ENCODE results near the gene SEC16A. TPM values are rescaled to one million over a fixed set of nuclear protein-coding genes. Genes with fewer than 3 reads are reported as not detected.

The SEC16A gene
- polyA plus RNA-seq: 10 to 100 TPM; 23.1 to 34.9 (median 30.9) TPM

- WGBS, 3 donors: 1 to 2% (median 1%) methylated on average over 75 to 109 of the region's 109 CpGs
- peak within 1 kb of the TSS; percentile 94 for H3K27ac ChIP-seq (ENCODE audit: low read depth, low read length)
Measured at GRCh38 chr9:136482793-136483588, at the start of gene SEC16A. SEC16A (minus strand) TSS chr9:136483040; CDS start chr9:136477615, 5,425 bp downstream.

DNA sequence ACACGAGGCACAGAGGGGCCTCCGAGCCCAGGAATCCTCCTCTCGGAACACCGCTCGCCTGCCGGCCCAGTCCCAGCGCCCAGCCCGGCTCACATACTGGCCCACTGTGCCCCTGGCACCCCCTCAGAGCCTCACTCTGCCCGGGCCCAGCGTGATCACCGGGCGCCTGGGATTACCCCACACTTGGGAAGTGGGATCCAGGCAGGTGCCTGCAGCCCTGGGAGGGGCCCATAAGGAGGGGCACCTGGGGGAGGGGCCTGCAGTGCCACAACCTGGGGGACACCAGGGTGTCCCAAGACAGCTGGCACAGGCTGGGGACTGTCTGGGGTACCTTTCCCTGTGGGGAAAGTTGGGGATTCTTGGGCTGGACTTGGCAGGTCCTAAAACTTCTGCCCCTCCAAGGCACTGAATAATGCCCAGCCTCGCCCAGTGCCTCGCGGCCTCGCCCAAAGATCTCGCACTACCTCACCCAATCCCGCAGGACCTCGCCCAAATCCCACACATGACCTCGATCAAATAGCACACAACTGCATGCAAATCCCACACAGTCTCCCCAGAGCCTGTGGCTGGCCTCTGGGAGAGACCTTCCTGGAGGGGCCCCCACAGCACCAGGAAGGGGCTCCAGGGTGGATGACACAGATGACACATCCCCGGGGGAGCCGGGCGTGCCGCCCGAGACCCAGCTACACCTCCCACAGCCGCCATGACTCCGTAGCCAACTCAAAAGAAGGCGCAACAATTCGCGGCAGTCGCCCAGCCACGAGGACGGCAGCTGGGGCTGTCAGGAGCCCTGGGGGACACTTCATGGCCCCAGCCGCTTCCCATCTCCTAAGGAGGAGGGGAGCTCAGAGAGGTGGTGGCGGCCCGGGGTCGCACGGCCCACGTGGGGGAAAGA lies 49.3 kb upstream of the SEC16A start:
- no peak overlapping the region for H3K27ac ChIP-seq (ENCODE audit: low read depth, low read length)
- WGBS, 3 donors: 57 to 80% (median 62%) methylated on average over 38 to 39 of the region's 39 CpGs

- no peak overlapping the region for H3K27ac ChIP-seq (ENCODE audit: low read depth, low read length)
Measured at GRCh38 chr9:136531186-136531903, 48.5 kb upstream of the SEC16A start.

DNA sequence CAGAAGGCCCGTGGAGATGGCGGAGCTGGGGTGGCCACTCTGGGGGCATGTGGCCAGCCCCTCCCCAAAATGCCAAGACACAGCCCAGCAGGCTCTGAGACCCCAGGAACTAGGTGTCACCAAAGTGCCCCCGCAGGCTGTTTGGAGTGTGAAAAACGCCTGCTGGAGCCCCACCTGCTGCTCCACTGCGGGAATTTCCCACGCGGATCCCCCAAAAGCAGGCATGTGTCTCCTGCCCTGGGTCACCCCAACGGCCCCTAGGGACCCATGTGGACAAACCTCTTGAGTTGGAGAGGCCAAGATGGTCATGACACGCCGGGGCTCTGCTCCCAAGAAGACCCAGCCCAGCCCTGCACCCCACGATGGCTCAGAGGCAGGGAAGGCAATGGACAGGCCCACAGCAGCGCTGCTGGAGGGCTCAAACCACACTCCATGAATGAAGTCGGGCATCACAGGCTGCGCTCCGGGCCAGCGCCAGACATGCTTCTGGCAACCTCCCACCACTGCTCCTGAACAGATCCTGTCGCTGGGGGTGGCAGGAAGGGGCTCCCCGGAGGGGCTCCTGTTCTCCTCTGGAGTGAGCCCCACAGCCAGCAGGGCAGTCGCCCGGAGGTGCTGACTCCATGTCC lies 47.7 kb upstream of the SEC16A start:
- WGBS, 3 donors: 38 to 62% (median 41%) methylated on average over 20 of the region's 20 CpGs
- H3K27ac ChIP-seq (ENCODE audit: low read depth, low read length): no peak overlapping the region

More at GRCh38 chr9:136531186-136531903, 48.5 kb upstream of the SEC16A start:
- 59 to 83% (median 64%) methylated on average over 36 to 37 of the region's 37 CpGs for WGBS, 3 donors

DNA sequence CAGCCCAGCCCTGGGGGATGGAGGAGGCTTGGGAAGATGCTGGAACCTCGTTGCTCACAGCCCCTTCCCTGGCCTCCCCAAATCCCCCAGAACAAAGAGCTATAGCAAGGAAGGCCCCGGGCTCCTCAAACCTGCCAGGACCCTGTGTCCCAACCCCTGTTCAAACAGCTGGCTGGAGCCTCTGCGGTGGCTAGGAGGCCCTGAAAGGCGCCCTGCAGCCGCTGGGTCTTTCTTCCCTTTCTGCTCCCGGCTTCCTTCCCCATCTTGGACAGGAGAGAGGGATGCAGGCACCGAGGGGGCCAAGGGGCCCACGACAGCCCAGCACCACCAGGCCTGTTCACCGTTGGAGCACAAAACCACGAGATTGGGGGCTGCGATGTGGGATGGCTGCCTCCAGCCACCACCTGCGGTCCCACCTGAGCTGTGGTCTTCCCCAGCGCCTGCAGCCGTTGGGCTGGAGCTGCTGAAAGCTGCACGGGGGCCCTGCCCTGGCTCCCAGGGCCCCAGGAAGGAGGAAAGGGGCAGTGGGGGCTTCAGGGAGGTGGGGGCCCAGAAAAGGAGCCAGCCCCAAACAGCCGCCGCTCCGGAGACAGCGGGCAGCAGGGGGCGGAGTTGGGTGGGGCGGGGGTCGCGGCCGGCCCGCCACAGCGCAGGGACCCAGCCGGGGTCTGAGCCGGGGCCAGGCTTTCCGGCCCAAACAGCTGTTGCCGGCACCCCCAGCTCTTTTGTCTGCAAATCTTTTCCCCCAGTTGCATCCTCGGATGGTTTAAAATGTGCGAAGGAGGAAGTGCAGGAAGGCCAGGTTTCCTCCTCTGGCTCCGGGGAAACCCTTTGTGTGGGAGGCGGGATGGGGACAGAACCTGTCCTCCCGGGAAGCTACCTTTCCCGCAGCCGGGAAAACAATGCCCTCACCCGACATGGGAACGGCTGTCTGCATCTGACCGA lies 46.9 kb upstream of the SEC16A start:
- H3K27ac ChIP-seq (ENCODE audit: low read depth, low read length): no peak overlapping the region
- WGBS, 3 donors: 39 to 70% (median 43%) methylated on average over 38 to 40 of the region's 40 CpGs

DNA sequence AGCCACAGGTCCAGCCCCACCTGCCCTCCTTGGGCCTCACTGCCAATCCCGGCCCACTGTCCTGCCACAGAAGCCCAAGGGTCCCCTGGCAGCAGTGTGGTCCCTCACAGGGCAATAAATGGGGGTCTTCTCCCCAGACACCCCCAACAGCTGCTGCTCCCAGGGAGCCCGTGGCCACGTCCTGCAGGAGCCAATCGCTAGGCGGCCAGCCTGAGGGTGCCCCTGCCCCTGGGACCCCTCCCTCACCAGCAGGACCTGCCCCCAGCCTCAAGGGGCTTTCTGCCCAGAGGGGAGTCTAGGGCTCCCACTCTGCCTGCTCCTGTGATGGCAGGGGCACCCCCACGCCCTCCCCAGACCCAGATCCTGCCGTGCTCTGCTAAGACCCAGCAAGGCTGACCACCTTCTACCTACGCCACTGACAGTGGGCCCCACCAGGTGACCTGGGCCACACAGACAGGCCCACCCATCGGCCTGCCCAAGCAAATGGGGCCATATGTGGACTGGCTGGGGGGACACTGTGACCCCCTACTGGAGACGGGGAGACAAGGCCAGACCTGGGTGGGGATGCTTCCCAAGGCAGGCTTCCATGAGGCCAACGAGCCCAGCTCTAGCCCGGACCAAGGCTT lies 46.0 kb upstream of the SEC16A start:
- H3K27ac ChIP-seq (ENCODE audit: low read depth, low read length): no peak overlapping the region
- WGBS, 3 donors: 81 to 87% (median 84%) methylated on average over 12 of the region's 12 CpGs

GRCh38 chr9:136527721-136528710 lies 45.2 kb upstream of the SEC16A start:
- no peak overlapping the region for H3K27ac ChIP-seq (ENCODE audit: low read depth, low read length)
- 53 to 65% (median 56%) methylated on average over 30 to 34 of the region's 34 CpGs for WGBS, 3 donors

GRCh38 chr9:136527131-136527530 lies 44.3 kb upstream of the SEC16A start:
- WGBS, 3 donors: 80 to 89% (median 82%) methylated on average over 20 of the region's 20 CpGs
- H3K27ac ChIP-seq (ENCODE audit: low read depth, low read length): no peak overlapping the region

DNA sequence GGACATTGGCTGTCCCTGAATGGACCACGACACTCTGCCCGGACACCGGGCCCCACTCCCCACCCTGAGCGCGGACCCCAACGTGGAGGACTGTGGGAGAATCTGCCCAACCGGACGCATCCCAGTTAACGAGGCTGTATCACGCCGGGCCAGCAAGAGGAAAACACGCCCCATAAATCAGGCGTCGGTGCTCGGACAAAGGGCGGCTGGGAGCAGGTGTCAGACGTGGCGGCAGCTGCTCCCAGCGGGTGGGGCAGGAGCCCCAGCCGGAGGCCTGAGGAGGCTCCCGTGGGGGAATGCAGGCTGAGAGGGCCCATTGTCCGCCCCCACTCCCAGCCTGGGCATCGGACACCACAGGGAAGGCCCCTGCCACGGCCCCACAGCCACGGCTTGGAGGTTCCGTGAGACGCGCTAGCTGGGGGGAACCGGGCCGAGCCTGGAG lies 43.8 kb upstream of the SEC16A start:
- WGBS, 3 donors: 56 to 80% (median 62%) methylated on average over 30 of the region's 30 CpGs
- H3K27ac ChIP-seq (ENCODE audit: low read depth, low read length): no peak overlapping the region

GRCh38 chr9:136525841-136526499 lies 43.1 kb upstream of the SEC16A start:
- H3K27ac ChIP-seq (ENCODE audit: low read depth, low read length): no peak overlapping the region
- 30 to 69% (median 54%) methylated on average over 30 of the region's 30 CpGs for WGBS, 3 donors

DNA sequence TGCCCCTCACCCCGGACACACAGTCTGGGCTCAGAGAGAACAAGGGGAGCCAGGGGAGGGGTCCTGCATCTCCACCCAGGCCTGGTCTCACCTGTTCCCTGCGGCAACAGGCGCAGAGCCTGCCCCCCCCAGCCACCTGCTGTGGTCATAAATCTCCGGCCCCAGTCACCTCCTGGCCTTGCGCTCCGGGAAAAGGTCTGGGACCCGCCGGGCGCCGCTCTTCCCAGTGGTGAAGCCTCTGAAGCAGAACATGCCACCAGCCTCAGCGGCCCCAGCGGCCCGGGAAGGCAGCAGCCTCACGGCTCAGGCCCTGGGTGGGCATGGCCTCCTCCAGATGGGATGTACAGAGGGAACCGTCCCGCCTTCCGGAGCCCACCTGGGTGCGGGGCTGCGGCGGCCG lies 42.4 kb upstream of the SEC16A start:
- no peak overlapping the region for H3K27ac ChIP-seq (ENCODE audit: low read depth, low read length)
- WGBS, 3 donors: 84 to 89% (median 86%) methylated on average over 18 to 21 of the region's 21 CpGs

DNA sequence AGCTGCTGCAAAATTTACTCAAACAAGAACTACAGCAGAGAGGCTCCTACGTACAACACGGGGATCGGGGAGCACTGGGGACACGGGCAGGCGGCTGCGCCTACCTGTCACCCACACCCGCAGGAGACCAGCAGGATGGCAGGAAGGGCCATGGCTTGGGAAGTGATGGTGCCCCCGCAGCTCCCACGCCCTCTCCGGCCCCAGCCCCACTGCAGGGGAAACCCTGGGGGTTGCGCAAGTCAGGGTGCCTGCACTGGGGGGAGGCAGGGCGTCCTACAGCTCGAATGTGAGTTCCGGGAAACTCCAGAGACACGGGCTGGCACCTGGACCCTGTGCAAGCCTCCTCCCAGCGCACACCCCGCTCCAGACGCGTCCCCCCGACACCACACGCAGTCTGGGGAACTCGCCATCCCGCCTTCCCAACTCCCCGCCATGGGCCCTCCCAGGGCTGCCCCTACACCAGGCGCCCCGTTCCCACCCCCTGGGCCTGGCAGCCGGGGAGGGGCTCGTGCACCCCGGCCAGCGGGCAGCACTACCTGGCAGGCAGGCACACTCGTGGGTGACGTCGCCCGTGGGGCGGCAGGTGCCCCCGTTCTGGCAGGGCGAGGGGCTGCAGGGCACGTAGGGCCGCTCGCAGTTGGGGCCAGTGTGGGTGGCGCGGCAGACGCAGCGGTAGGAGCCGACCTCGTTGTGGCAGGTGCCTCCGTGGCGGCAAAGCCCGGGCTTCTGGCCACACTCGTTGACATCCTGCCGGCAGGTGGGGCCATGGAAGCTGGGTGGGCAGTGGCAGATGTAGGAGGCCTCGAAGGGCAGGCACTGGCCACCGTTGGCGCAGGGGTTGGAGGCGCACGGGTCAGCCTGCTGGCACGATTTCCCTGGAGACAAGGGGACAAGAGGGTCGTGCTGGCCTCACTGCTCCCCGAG lies 39.7 kb upstream of the SEC16A start:
- H3K27ac ChIP-seq (ENCODE audit: low read depth, low read length): no peak overlapping the region
- WGBS, 3 donors: 78 to 88% (median 78%) methylated on average over 57 to 59 of the region's 59 CpGs

GRCh38 chr9:136521537-136521936 lies 38.7 kb upstream of the SEC16A start:
- no peak overlapping the region for H3K27ac ChIP-seq (ENCODE audit: low read depth, low read length)
- 53 to 89% (median 54%) methylated on average over 10 of the region's 10 CpGs for WGBS, 3 donors

- no peak overlapping the region for H3K27ac ChIP-seq (ENCODE audit: low read depth, low read length)
- 37 to 94% (median 87%) methylated on average over 19 to 20 of the region's 20 CpGs for WGBS, 3 donors
Measured at GRCh38 chr9:136520053-136520540, 37.3 kb upstream of the SEC16A start.

Data from adipose tissue (tissue), 3 donors.